H1 (cell line): Measurements from ENCODE around the gene PYGL.

ENCODE experiments used
- CHD2 ChIP-seq: IDR thresholded peaks from 2 replicates; pipeline ENCODE4 v1.6.1; 2012; ENCODE audit warnings: low read length, improper control_type of control experiment
- CHD7 ChIP-seq: fragments of 300-600 bp; sonication (generic); IDR thresholded peaks from 2 replicates; pipeline ENCODE4 v1.7.1; 2012; ENCODE audit warnings: low read length, moderate library complexity, mild to moderate bottlenecking, inconsistent platforms; ENCODE audit not compliant: insufficient replicate concordance
- CREB1 ChIP-seq: IDR thresholded peaks from 2 replicates; pipeline ENCODE4 v1.6.1; 2012; ENCODE audit warnings: inconsistent platforms
- CTCF ChIP-seq, 3 experiments: IDR thresholded peaks; 1 replicate in 2 of 3; 2 replicates in 1 of 3; pipeline versions ENCODE4 v1.5.1 to v1.6.1; 2011; ENCODE audit warnings: low read length in 3 of 3, mild to moderate bottlenecking in 3 of 3, inconsistent platforms in 2 of 3, low read depth in 1 of 3, moderate library complexity in 1 of 3; ENCODE audit not compliant: insufficient read depth in 1 of 3; ENCODE audit errors: control extremely low read depth in 1 of 3
- EP300 ChIP-seq, 2 experiments: IDR thresholded peaks; 1 replicate in 1 of 2; 2 replicates in 1 of 2; pipeline ENCODE4 v1.6.1; 2011 to 2012; ENCODE audit warnings: low read depth in 2 of 2, low read length in 2 of 2, mild to moderate bottlenecking in 2 of 2, borderline replicate concordance in 1 of 2, inconsistent platforms in 1 of 2, moderate library complexity in 1 of 2
- EZH2 ChIP-seq: fragments of 200-600 bp; sonication (generic); IDR thresholded peaks from 2 replicates; pipeline ENCODE4 v1.7.1; 2012; ENCODE audit warnings: low read depth, mild to moderate bottlenecking, moderate library complexity, low read length, inconsistent platforms; ENCODE audit not compliant: severe bottlenecking
- GABPA ChIP-seq: IDR thresholded peaks from 2 replicates; pipeline ENCODE4 v1.6.1; 2011; ENCODE audit warnings: mild to moderate bottlenecking, low read length, moderate library complexity, borderline replicate concordance; ENCODE audit not compliant: insufficient read depth
- GTF2F1 ChIP-seq: IDR thresholded peaks from 2 replicates; pipeline ENCODE4 v1.6.1; 2012; ENCODE audit warnings: low read depth, low read length, improper control_type of control experiment, borderline replicate concordance
- JUN ChIP-seq: IDR thresholded peaks from 2 replicates; pipeline ENCODE4 v1.6.1; 2011; ENCODE audit warnings: low read depth, mild to moderate bottlenecking, improper control_type of control experiment, low read length
- KDM1A ChIP-seq: fragments of 200-600, 300-600 bp; sonication (generic); IDR thresholded peaks from 2 replicates; pipeline ENCODE4 v1.7.1; 2016; ENCODE audit warnings: mild to moderate bottlenecking, low read length, borderline replicate concordance
- POLR2AphosphoS5 ChIP-seq: IDR thresholded peaks from 2 replicates; pipeline ENCODE4 v1.6.1; 2011; ENCODE audit warnings: low read depth, low read length
- SIN3A ChIP-seq, 2 experiments: IDR thresholded peaks in 1 of 2; conservative IDR thresholded peaks in 1 of 2; 2 replicates each; pipeline ENCODE4 v1.6.1; 2011 to 2012; ENCODE audit warnings: low read length in 2 of 2, improper control_type of control experiment in 1 of 2, low read depth in 1 of 2, mild to moderate bottlenecking in 1 of 2
- TAF1 ChIP-seq: IDR thresholded peaks from 2 replicates; pipeline ENCODE4 v1.6.1; 2011; ENCODE audit warnings: mild to moderate bottlenecking, low read depth, low read length

GRCh38 chr14:50931559-50931958, 12.7 kb downstream of the PYGL start:
- no peak for TF ChIP-seq CREB1
- no peak for TF ChIP-seq EZH2
- no peak for TF ChIP-seq GTF2F1
- no peak for TF ChIP-seq CHD2
- TF ChIP-seq CTCF (IDR thresholded peaks at IDR 0.05; ENCODE audit: control extremely low read depth in 1 of 3, insufficient read depth in 1 of 3, low read depth in 1 of 3, low read length in 3 of 3), result no peak
- TF ChIP-seq GABPA, result no peak
- no peak for TF ChIP-seq SIN3A (conservative IDR thresholded peaks at IDR 0.05 in 1 of 2, IDR thresholded peaks at IDR 0.05 in 1 of 2; ENCODE audit: low read depth in 1 of 2, low read length in 2 of 2)
- no peak for TF ChIP-seq CHD7
- no peak for TF ChIP-seq TAF1
- TF ChIP-seq POLR2AphosphoS5, result no peak
- TF ChIP-seq JUN, result no peak
- TF ChIP-seq KDM1A, result no peak
- TF ChIP-seq EP300 (IDR thresholded peaks at IDR 0.05; ENCODE audit: borderline replicate concordance in 1 of 2, low read depth in 2 of 2, low read length in 2 of 2), result no peak
